HL-60/S4 treated with phorbol 12-myristate 13-acetate at 8.2 ng/mL for 4 days and 3 days (cell line): ENCODE data around the gene ZBTB14.

Source experiments
- in situ Hi-C: fragments of 300-500 bp; cut with MboI; formaldehyde crosslinking; loops from 2 replicates; pipeline ENCODE4 v1.15.0; 2022; ENCODE audit warnings: low sequenced_read_pairs

Gene ZBTB14

GRCh38 chr18:5294113-5294456 lies 1.4 kb downstream of the ZBTB14 start:
- in situ Hi-C loops = no loop called here

DNA sequence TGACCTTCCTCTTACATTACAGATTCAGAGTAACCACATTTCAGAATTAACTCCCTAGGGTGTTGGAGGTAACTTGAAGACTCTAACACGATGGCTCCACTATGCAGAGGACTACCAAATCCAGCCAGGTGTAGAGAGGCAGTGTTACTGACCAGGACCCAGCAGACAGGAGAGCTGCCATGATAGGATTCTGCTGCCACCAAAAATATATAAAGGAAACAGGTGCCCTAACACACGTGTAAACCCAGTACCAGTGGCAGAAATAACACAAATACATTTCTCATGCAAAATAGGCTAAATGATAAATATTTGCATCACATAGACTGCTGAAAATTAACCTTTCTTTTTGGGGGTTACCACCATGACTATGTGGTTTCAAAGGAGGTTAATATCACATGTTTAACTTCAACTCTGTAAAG lies 7.0 kb downstream of the ZBTB14 start:
- in situ Hi-C loops = no loop called here

DNA sequence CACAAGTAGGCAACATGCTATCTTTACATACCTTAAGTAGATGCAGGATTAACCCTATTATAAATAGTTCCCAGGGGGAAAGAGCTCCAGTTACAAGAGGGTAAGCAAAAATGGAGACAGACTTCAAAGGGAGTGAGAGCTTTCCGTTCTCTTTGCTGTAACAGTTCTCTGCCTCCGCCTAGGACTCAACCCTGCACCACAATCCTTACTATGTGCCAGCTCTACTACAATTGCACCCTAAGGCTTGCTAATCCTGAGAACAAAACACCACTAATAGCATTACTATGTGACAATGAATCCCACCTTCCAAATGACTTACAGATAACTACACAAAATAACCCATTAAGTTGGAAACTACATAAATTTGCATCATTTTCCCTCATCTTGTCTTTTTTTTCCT lies 7.7 kb downstream of the ZBTB14 start:
- in situ Hi-C loops = no loop called here

DNA sequence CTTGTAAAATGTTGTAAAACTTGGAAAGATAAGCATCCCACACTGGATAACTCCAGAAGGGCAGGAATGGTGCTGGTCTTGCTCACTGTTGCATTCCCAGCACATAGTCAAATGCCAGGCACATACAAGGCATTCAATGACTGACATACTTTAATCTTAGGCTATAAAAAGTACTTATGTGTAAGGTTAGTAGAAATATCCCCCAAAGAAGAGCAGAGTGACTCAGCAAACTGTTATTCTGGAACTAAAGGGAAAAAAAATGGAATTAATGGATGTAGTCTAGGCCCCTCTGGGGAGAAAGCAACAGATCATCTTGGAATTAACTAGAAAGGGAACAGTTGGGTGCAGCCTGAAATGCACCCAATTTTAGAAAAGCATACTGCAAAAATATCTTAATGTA lies 9.0 kb downstream of the ZBTB14 start:
- in situ Hi-C loops = no loop called here

DNA sequence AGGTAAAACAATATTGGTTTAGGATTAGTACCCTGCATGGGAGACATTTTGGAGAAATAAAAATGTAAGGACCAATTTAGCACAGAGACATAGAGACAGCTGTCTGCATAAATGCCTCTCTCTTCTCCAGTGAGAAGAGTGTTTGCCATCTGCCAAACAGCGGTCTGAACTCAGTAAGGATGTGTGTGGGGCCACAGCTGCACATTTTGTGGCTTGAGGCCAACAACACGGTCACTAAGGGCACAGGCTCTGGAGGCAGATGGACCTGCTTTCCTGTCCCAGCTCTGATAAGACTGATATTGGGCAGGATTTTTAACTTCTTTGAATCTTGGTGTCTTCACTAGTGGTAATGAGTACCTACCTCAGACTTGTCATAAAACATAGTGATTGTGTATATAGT lies 10.2 kb downstream of the ZBTB14 start:
- in situ Hi-C loops = no loop called here

GRCh38 chr18:5284808-5285207 lies 10.7 kb downstream of the ZBTB14 start:
- in situ Hi-C loops = no loop called here

DNA sequence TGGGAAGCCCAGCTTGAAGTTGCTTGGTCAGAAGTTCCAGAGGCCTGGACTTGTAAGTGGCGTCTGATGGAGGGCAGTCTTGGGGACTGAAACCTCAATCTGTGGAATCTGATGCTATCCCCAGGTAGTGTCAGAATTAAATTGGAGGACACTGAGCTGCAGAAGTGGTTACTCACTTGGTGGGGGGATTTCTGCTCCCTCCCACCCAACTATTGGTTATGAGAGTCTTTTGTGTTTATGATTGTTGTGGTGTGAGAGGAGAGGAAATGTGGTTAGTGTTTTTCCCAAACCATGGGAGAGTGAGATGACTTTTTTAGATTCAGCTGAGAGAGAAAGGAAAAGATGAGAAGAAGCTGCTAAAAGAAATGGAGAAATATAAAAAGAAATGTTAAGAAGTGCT lies 12.8 kb downstream of the ZBTB14 start:
- in situ Hi-C loops = no loop called here

DNA sequence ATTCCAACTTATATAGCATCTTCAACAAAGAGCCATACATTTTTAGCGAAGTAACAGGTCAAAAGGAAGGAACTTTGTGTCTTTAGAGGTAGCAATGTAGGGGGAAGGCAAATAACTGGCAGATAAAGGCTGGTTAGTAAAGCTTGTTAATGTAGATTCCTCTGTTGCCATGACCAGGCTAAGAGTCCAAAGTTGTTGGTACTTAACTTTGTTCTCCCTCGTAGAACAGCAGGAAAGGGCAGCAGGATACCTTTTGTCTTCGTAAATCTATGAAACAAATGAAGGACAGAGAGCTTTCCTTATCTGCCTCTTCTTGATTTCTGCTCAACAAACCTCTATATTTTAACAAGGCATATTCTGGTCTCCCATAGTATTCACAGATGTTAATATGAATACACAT lies 18.6 kb downstream of the ZBTB14 start:
- in situ Hi-C loops = no loop called here

DNA sequence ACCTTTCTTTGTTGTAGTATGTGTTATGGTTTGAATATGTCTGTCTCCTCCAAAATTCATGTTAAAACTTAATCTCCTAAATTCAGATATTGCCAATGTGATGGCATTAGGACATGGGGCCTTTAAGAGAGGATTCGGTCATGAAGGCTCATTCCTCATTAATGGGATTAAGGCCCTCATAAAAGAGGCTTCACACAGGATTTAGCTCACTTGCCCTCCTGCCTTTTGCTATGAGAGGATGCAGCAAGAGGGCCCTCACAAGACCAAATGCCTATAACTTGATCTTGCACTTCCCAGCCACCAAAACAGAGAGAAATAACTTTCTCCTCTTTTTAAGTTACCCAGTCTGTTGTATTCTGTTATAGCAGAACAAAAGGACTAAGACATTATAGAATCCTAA lies 19.7 kb downstream of the ZBTB14 start:
- in situ Hi-C loops = no loop called here

DNA sequence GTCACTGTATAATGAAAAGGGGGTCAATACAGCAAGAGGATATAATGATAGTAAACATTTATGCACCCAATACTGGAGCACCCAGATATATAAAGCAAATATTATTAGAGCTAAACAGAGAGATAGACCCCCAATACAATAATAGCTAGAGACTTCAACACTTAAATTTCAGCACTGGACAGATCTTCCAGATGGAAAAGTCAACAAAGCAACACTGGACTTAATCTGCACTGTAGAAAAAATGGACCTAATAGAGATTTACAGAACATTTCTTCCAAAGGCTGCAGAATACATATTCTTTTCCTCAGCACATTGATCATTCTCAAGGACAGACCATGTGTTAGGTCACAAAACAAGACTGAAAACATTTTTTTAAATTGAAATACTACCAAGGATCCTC lies 26.7 kb downstream of the ZBTB14 start:
- in situ Hi-C loops = no loop called here

GRCh38 chr18:5266721-5267120 lies 28.8 kb downstream of the ZBTB14 start:
- in situ Hi-C loops = no loop called here

GRCh38 chr18:5253910-5254309 lies 41.6 kb downstream of the ZBTB14 start:
- in situ Hi-C loops = no loop called here

DNA sequence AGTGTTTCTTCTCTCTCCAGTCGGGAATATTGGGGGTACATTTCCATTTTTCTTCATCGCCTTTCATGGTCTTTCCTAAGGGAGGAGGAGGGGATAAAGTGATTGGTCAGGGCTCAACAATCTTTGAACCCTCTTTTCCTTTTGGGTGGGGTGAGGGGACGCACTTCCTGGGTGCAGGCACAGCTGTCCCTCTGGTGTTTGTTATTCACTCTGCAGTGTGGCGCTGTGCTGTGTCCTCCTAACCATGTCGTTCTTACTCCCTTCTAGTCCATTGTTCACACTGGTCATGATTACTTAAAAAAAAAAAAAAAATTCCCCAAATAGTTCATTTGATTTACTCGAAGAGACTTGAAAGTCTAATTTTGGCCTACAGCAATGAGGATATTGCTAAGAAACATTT lies 44.4 kb downstream of the ZBTB14 start:
- in situ Hi-C loops = no loop called here

DNA sequence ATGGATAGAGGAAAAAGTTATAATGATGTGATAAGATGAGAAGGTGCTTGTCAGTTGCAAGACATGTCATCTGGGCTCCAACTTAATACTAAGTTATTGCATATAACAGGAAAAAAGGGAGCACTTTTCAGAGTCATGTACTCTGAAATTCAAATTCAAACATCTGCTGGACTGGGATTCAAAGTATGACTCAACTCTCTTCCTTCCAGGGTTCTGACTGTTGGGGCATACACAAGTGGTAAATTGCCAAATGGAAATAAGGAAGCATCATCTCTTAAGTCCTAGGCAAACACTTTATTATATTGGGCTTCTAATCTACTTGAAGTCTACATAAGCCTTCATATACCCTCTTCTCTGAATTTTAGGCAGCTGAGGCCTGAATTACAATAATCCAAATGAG lies 44.9 kb downstream of the ZBTB14 start:
- in situ Hi-C loops = no loop called here

DNA sequence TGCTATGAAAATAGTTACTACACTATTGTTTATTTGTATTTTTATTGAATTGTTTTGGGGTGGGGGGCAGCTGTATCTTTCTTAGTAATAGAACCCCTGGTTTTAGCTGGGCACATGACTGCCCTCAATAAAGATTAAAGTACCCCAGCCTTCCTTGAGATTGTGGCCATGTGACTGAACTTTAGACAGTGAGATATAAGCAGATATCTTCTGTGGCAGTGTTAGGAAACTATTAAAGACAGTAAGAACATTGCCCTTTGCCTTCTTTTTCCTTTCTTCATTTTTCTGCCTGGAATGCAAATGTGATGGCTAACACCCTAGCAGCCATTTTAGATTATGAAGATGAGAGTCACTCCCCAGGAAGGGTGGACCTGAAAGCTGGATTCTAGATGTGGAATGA lies 50.6 kb downstream of the ZBTB14 start:
- in situ Hi-C loops = no loop called here

GRCh38 chr18:5239447-5239846 lies 56.1 kb downstream of the ZBTB14 start:
- in situ Hi-C loops = no loop called here
